Fibroblast of skin of scalp (primary cell): ENCODE measurements around the gene PITPNC1.

Experiments
- DNase-seq: peaks from one replicate; pipeline ENCODE4 v3.0.0-alpha.2; 2013

The PITPNC1 gene

GRCh38 chr17:67585077-67585602 lies 208.1 kb downstream of the PITPNC1 start:
- DNase-seq, result no peak

GRCh38 chr17:67588326-67588725 lies 211.2 kb downstream of the PITPNC1 start:
- DNase-seq, result no peak

- no peak for DNase-seq
Measured at GRCh38 chr17:67594115-67594880, 217.2 kb downstream of the PITPNC1 start.

- no peak for DNase-seq
Measured at GRCh38 chr17:67600408-67600807, 223.3 kb downstream of the PITPNC1 start.

GRCh38 chr17:67601897-67602296 lies 224.8 kb downstream of the PITPNC1 start:
- DNase-seq, result no peak

GRCh38 chr17:67602444-67602843 lies 225.4 kb downstream of the PITPNC1 start:
- DNase-seq, result no peak

- peak; percentile 21 for DNase-seq
Measured at GRCh38 chr17:67602974-67603373, 225.9 kb downstream of the PITPNC1 start.

GRCh38 chr17:67605256-67605912 lies 228.3 kb downstream of the PITPNC1 start:
- DNase-seq, result no peak

GRCh38 chr17:67606471-67606870 lies 229.4 kb downstream of the PITPNC1 start:
- DNase-seq, result no peak

- DNase-seq, result no peak
Measured at GRCh38 chr17:67606896-67607604, 230.0 kb downstream of the PITPNC1 start.

GRCh38 chr17:67610061-67610460 lies 233.0 kb downstream of the PITPNC1 start:
- no peak for DNase-seq

- no peak for DNase-seq
Measured at GRCh38 chr17:67613961-67614360, 236.9 kb downstream of the PITPNC1 start.

GRCh38 chr17:67615011-67615561 lies 238.0 kb downstream of the PITPNC1 start:
- no peak for DNase-seq

- no peak for DNase-seq
Measured at GRCh38 chr17:67615736-67616135, 238.7 kb downstream of the PITPNC1 start.

GRCh38 chr17:67617304-67617899 lies 240.3 kb downstream of the PITPNC1 start:
- DNase-seq, result no peak

GRCh38 chr17:67619555-67619954 lies 242.5 kb downstream of the PITPNC1 start:
- DNase-seq, result no peak

- no peak for DNase-seq
Measured at GRCh38 chr17:67620088-67620487, 243.0 kb downstream of the PITPNC1 start.

- no peak for DNase-seq
Measured at GRCh38 chr17:67620636-67621035, 243.6 kb downstream of the PITPNC1 start.

GRCh38 chr17:67623767-67624166 lies 246.7 kb downstream of the PITPNC1 start:
- DNase-seq, result no peak

- DNase-seq, result no peak
Measured at GRCh38 chr17:67624886-67625656, 248.0 kb downstream of the PITPNC1 start.

GRCh38 chr17:67625971-67626370 lies 248.9 kb downstream of the PITPNC1 start:
- DNase-seq, result no peak

GRCh38 chr17:67628580-67629013 lies 251.5 kb downstream of the PITPNC1 start:
- DNase-seq, result no peak
